H9 (cell line): ENCODE results near the gene ANKRD53. TPM values are rescaled to one million over a fixed set of nuclear protein-coding genes. Genes with fewer than 3 reads are reported as not detected.

ENCODE experiments used
- DNase-seq: peaks from one replicate; pipeline ENCODE4 v3.0.0-alpha.2; 2017
- H2AFZ ChIP-seq: one replicate; pipeline ENCODE4 v1.6.1; 2013; ENCODE audit warnings: mild to moderate bottlenecking, low read length, control low read depth, moderate library complexity
- H2AK5ac ChIP-seq: 2 replicates; pipeline ENCODE4 v1.6.1; 2013; ENCODE audit warnings: low read length, control low read depth, mixed read lengths; ENCODE audit not compliant: insufficient read length
- H2BK120ac ChIP-seq: one replicate; pipeline ENCODE4 v1.6.1; 2013; ENCODE audit warnings: low read depth, mild to moderate bottlenecking, low read length, control low read depth, inconsistent platforms; ENCODE audit not compliant: poor library complexity, severe bottlenecking
- H2BK12ac ChIP-seq: 2 replicates; pipeline ENCODE4 v1.6.1; 2013; ENCODE audit warnings: low read length, control low read depth, mixed read lengths, low read depth; ENCODE audit not compliant: insufficient read length
- H2BK15ac ChIP-seq: 2 replicates; pipeline ENCODE4 v1.6.1; 2013; ENCODE audit warnings: low read depth, low read length, control low read depth
- H2BK20ac ChIP-seq: one replicate; pipeline ENCODE4 v1.6.1; 2013; ENCODE audit warnings: low read depth, mild to moderate bottlenecking, low read length, control low read depth, inconsistent platforms; ENCODE audit not compliant: poor library complexity, severe bottlenecking
- H2BK5ac ChIP-seq: 2 replicates; pipeline ENCODE4 v1.6.1; 2013; ENCODE audit warnings: low read length, control low read depth, mixed read lengths; ENCODE audit not compliant: insufficient read length
- H3K14ac ChIP-seq: 2 replicates; pipeline ENCODE4 v1.6.1; 2013; ENCODE audit warnings: low read length, control low read depth; ENCODE audit not compliant: insufficient read depth
- H3K18ac ChIP-seq: 2 replicates; pipeline ENCODE4 v1.6.1; 2013; ENCODE audit warnings: low read depth, mild to moderate bottlenecking, mixed read lengths, low read length, control low read depth; ENCODE audit not compliant: insufficient read length
- H3K23ac ChIP-seq: 2 replicates; pipeline ENCODE4 v1.6.1; 2013; ENCODE audit warnings: low read length, control low read depth, mixed read lengths, low read depth; ENCODE audit not compliant: insufficient read length
- H3K23me2 ChIP-seq: 2 replicates; pipeline ENCODE4 v1.6.1; 2013; ENCODE audit warnings: low read depth, mild to moderate bottlenecking, mixed read lengths, low read length, control low read depth; ENCODE audit not compliant: insufficient read length, poor library complexity, severe bottlenecking
- H3K27ac ChIP-seq: 2 replicates; pipeline ENCODE4 v1.5.1; 2013; ENCODE audit warnings: low read length, control low read depth, mixed read lengths, low read depth; ENCODE audit not compliant: insufficient read length
- H3K27me3 ChIP-seq: 2 replicates; pipeline ENCODE4 v1.6.1; 2013; ENCODE audit warnings: low read length, control low read depth, inconsistent platforms; ENCODE audit not compliant: insufficient read depth
- H3K4ac ChIP-seq: 2 replicates; pipeline ENCODE4 v1.6.1; 2013; ENCODE audit warnings: low read depth, mild to moderate bottlenecking, control low read depth, inconsistent platforms, low read length, moderate library complexity
- H3K4me1 ChIP-seq: 2 replicates; pipeline ENCODE4 v1.6.1; 2013; ENCODE audit warnings: low read length, control low read depth, inconsistent platforms; ENCODE audit not compliant: insufficient read depth
- H3K4me2 ChIP-seq: 2 replicates; pipeline ENCODE4 v1.6.1; 2013; ENCODE audit warnings: low read length, control low read depth, mixed read lengths; ENCODE audit not compliant: insufficient read length, insufficient read depth
- H3K56ac ChIP-seq: 2 replicates; pipeline ENCODE4 v1.6.1; 2013; ENCODE audit warnings: low read depth, mild to moderate bottlenecking, mixed read lengths, low read length, control low read depth; ENCODE audit not compliant: insufficient read length
- H3K79me1 ChIP-seq: 2 replicates; pipeline ENCODE4 v1.6.1; 2013; ENCODE audit warnings: low read depth, mild to moderate bottlenecking, moderate library complexity, low read length, control low read depth, inconsistent platforms; ENCODE audit not compliant: insufficient read depth, poor library complexity, severe bottlenecking
- H3K79me2 ChIP-seq: 2 replicates; pipeline ENCODE4 v1.6.1; 2013; ENCODE audit warnings: low read length, control low read depth, inconsistent platforms; ENCODE audit not compliant: insufficient read depth
- H3K9ac ChIP-seq: 2 replicates; pipeline ENCODE4 v1.6.1; 2013; ENCODE audit warnings: low read length, control low read depth, mixed read lengths; ENCODE audit not compliant: insufficient read length; ENCODE audit errors: extremely low read depth
- H3K9me3 ChIP-seq: one replicate; pipeline ENCODE4 v1.6.1; 2013; ENCODE audit warnings: low read depth, low read length, inconsistent platforms; ENCODE audit not compliant: control insufficient read depth
- H3T11ph ChIP-seq: one replicate; pipeline ENCODE4 v1.6.1; 2013; ENCODE audit warnings: mild to moderate bottlenecking, low read length, control low read depth, inconsistent platforms
- H4K20me1 ChIP-seq: one replicate; pipeline ENCODE4 v1.6.1; 2013; ENCODE audit not compliant: control insufficient read depth, insufficient read length, insufficient read depth
- H4K5ac ChIP-seq: 2 replicates; pipeline ENCODE4 v1.6.1; 2013; ENCODE audit warnings: low read depth, mild to moderate bottlenecking, mixed read lengths, low read length, control low read depth; ENCODE audit not compliant: insufficient read length
- H4K8ac ChIP-seq: replicated peaks from 2 replicates; pipeline ENCODE4 v1.6.1; 2013; ENCODE audit warnings: low read length, control low read depth, mixed read lengths, low read depth; ENCODE audit not compliant: insufficient read length
- H4K91ac ChIP-seq: 2 replicates; pipeline ENCODE4 v1.6.1; 2013; ENCODE audit warnings: low read depth, mild to moderate bottlenecking, moderate library complexity, mixed read lengths, low read length, control low read depth; ENCODE audit not compliant: insufficient read length
- H3K27ac Mint-ChIP-seq, 3 experiments: 2 replicates in 2 of 3; 3 replicates in 1 of 3; pipeline ENCODE4 v1.8.0; 2020 to 2021; ENCODE audit warnings: mixed read lengths in 3 of 3, mild to moderate bottlenecking in 1 of 3, moderate library complexity in 1 of 3
- H3K27me3 Mint-ChIP-seq: 2 replicates; pipeline ENCODE4 v1.8.0; 2021; ENCODE audit warnings: low read depth, mild to moderate bottlenecking, moderate library complexity, mixed read lengths
- H3K36me3 Mint-ChIP-seq, 3 experiments: 2 replicates in 2 of 3; 3 replicates in 1 of 3; pipeline ENCODE4 v1.8.0; 2020 to 2021; ENCODE audit warnings: low read depth in 3 of 3, mixed read lengths in 3 of 3; ENCODE audit not compliant: insufficient read depth in 1 of 3
- H3K4me1 Mint-ChIP-seq, 2 experiments: 2 replicates each; pipeline ENCODE4 v1.8.0; 2020; ENCODE audit warnings: mixed read lengths in 2 of 2
- H3K4me3 Mint-ChIP-seq, 2 experiments: 2 replicates in 1 of 2; 3 replicates in 1 of 2; pipeline ENCODE4 v1.8.0; 2020 to 2021; ENCODE audit warnings: mild to moderate bottlenecking in 2 of 2, mixed read lengths in 2 of 2, moderate library complexity in 1 of 2
- H3K9me3 Mint-ChIP-seq, 2 experiments: 2 replicates in 1 of 2; 3 replicates in 1 of 2; pipeline ENCODE4 v1.8.0; 2020; ENCODE audit warnings: mild to moderate bottlenecking in 2 of 2, mixed read lengths in 2 of 2, moderate library complexity in 1 of 2
- CTCF ChIP-seq: fragments of 200-600 bp; sonication (generic); conservative IDR thresholded peaks from 3 replicates; pipeline ENCODE4 v1.8.0; 2021; ENCODE audit warnings: antibody characterized with exemption, mild to moderate bottlenecking
- WGBS: extraction: QIAGEN DNeasy Blood & Tissue Kit; methylation state at CpG from one replicate; pipeline ENCODE4 v1.1.7; 2013; ENCODE audit warnings: missing lambda C conversion rate, low lambda C conversion rate, mixed read lengths; ENCODE audit not compliant: insufficient read length; ENCODE audit errors: extremely low coverage; 5-methylcytosine and 5-hydroxymethylcytosine counted together
- long read RNA-seq: library from polyadenylated mRNA; unstranded; transcript quantifications from one replicate; pipeline ENCODE4 v2.0.0, GENCODE V29; 2020
- total RNA-seq: library from RNA; stranded (reverse); gene quantifications from 2 replicates; pipeline ENCODE4 v1.2.1, GENCODE V29; 2021

ANKRD53 gene, protein sequence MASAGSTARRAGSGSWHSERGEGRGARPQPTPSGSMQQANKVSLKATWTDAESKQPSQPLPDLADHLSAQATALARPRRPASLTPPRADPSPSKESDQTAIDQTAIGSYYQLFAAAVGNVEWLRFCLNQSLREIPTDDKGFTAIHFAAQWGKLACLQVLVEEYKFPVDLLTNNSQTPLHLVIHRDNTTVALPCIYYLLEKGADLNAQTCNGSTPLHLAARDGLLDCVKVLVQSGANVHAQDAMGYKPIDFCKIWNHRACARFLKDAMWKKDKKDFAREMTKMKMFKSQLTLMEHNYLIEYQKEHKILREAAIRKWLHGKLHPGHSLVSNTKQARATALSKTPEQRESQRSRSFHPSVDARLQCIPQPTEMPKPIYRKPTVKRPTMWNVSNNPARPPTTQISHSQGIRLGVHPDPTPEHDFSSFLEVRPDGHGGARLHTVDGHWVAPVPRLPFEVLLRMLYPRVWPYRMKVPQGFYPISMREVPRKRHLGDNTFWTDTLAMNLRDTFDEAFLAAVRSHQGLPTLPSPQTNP
- 0.28 and 0.88 TPM in 2 replicates for total RNA-seq
- long read RNA-seq = 0 reads

DNA sequence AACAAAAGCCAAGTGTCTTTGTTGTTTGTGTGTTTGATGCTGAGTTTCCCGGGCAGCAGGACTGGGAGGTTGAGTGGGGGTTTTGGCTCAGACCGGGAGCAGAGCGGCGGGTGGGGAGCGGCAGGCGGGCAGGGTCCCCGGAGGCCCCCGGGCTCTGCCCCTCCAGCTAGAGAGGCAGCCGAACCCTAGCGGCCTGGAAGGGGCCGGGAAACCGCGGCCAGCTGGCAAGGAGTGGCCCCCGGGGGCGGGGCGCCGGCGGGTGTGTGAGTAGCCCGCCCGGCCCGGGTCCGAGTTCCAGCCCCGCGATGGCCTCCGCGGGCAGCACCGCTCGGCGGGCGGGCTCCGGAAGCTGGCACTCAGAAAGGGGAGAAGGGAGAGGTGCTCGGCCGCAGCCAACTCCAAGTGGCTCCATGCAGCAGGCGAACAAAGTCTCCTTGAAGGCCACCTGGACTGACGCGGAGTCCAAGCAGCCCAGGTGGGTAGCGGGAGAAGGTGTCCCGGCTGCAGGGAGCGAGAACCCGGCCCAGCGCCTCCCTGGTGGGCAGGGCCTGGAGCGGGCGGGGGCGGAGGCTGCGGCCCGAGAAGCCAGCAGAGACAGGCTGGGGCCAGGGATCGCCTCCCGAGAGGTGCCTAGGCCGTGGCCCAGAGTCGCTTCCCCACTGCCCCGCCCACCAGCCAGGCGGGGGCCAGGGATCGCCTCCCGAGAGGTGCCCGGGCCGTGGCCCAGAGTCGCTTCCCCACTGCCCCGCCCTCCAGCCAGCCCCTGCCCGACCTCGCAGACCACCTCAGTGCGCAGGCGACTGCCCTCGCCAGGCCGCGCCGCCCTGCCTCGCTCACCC is at the start of gene ANKRD53:
ANKRD53 (plus strand) TSS at position 290 of the 839 bp plus-strand sequence; CDS start at position 306, 16 bp downstream.
- H3K9me3 Mint-ChIP-seq = no peaks in the 10 kb centered on the region
- H2BK120ac ChIP-seq = no peak within 1 kb of the TSS
- no peaks in the 10 kb centered on the region for H3K4me1 ChIP-seq
- no peaks in the 10 kb centered on the region for H3K79me1 ChIP-seq
- H3K36me3 Mint-ChIP-seq = no peaks in the 10 kb centered on the region
- H2BK12ac ChIP-seq = no peak within 1 kb of the TSS
- no peak within 1 kb of the TSS for H2AFZ ChIP-seq
- H3K9me3 ChIP-seq = no peaks in the 10 kb centered on the region
- no peak within 1 kb of the TSS for H2BK15ac ChIP-seq
- peaks cover 56% of the 10 kb centered on the region for H3K27me3 Mint-ChIP-seq
- H3K23me2 ChIP-seq = peaks cover 7% of the 10 kb centered on the region
- H3K27ac Mint-ChIP-seq = no peak within 1 kb of the TSS
- H2BK20ac ChIP-seq = no peak within 1 kb of the TSS
- no peak within 1 kb of the TSS for H3K9ac ChIP-seq
- no peaks in the 10 kb centered on the region for H3K79me2 ChIP-seq
- no CpG with 5 or more reads among the region's 67 CpGs for WGBS
- peak; percentile 84 for DNase-seq
- H3K18ac ChIP-seq = no peak within 1 kb of the TSS
- H3K23ac ChIP-seq = no peak within 1 kb of the TSS
- no peak within 1 kb of the TSS for H3T11ph ChIP-seq
- no peaks in the 10 kb centered on the region for H4K20me1 ChIP-seq
- H3K4me3 Mint-ChIP-seq = peak within 1 kb of the TSS; percentile 68 to 81
- H3K27ac ChIP-seq = no peak within 1 kb of the TSS
- H2BK5ac ChIP-seq = no peak within 1 kb of the TSS
- no peak within 1 kb of the TSS for H4K8ac ChIP-seq
- no peak within 1 kb of the TSS for H2AK5ac ChIP-seq
- no peak within 1 kb of the TSS for H3K14ac ChIP-seq
- peaks cover 2% of the 10 kb centered on the region; the same call in 1 of the 2 replicates for H3K27me3 ChIP-seq
- no peak within 1 kb of the TSS for H3K4ac ChIP-seq
- peaks cover 12 to 14% of the 10 kb centered on the region in 2 experiments for H3K4me1 Mint-ChIP-seq
- H3K56ac ChIP-seq = no peak within 1 kb of the TSS
- TF ChIP-seq CTCF = no peak
- no peak within 1 kb of the TSS for H4K5ac ChIP-seq
- H3K4me2 ChIP-seq = peak within 1 kb of the TSS; percentile 63
- no peak within 1 kb of the TSS for H4K91ac ChIP-seq
